ENCODE results near the gene C2orf68. TPM values are rescaled to one million over a fixed set of nuclear protein-coding genes. Genes with fewer than 3 reads are reported as not detected.

The C2orf68 gene
- total and polyA plus RNA-seq, 2 of the 13 experiments (the other 11 are each of a cell fraction or from before 2014, with no cell fraction given), result 47.1 to 77.4 TPM

- TF ChIP-seq CERS6 (CRISPR knock-in tag; IDR thresholded peaks at IDR 0.05), result no peak
- TF ChIP-seq NFAT5 (CRISPR knock-in tag; IDR thresholded peaks at IDR 0.05), result no peak
- TF ChIP-seq CENPX (CRISPR knock-in tag; IDR thresholded peaks at IDR 0.05), result no peak
- TF ChIP-seq MTA1 (CRISPR knock-in tag; IDR thresholded peaks at IDR 0.05; ENCODE audit: borderline replicate concordance), result no peak
- TF ChIP-seq ELF1 (CRISPR knock-in tag; IDR thresholded peaks at IDR 0.05), result 0 out of 2 replicates have a peak, but pooled peaks have one; percentile 51
- TF ChIP-seq RFXAP (CRISPR knock-in tag; IDR thresholded peaks at IDR 0.05; ENCODE audit: borderline replicate concordance), result no peak
- no peak for TF ChIP-seq MZF1 (CRISPR knock-in tag; IDR thresholded peaks at IDR 0.05; ENCODE audit: borderline replicate concordance)
- no peak for TF ChIP-seq HDAC6 (IDR thresholded peaks at IDR 0.05; ENCODE audit: low read depth, low read length)
- no peak for TF ChIP-seq NFIB (CRISPR knock-in tag; IDR thresholded peaks at IDR 0.05; ENCODE audit: borderline replicate concordance)
- TF ChIP-seq ZNF431 (CRISPR knock-in tag; IDR thresholded peaks at IDR 0.05; ENCODE audit: borderline replicate concordance, low read depth), result 0 out of 2 replicates have a peak, but pooled peaks have one; percentile 66
- TF ChIP-seq SNAPC5 (CRISPR knock-in tag; IDR thresholded peaks at IDR 0.05; ENCODE audit: borderline replicate concordance), result no peak
- no peak for TF ChIP-seq THYN1 (CRISPR knock-in tag; IDR thresholded peaks at IDR 0.05; ENCODE audit: borderline replicate concordance, low read depth)
- no peak for TF ChIP-seq HMGA1 (CRISPR knock-in tag; conservative IDR thresholded peaks at IDR 0.05)
- 0 out of 2 replicates have a peak, but pooled peaks have one; percentile 11 for TF ChIP-seq ZHX2 (IDR thresholded peaks at IDR 0.05; ENCODE audit: low read depth)
- TF ChIP-seq ZHX2 (CRISPR knock-in tag; IDR thresholded peaks at IDR 0.05; ENCODE audit: borderline replicate concordance), result no peak
- peak; percentile 85 for TF ChIP-seq ERF (CRISPR knock-in tag; IDR thresholded peaks at IDR 0.05)
Observed at GRCh38 chr2:85589982-85590791, 21.7 kb downstream of the C2orf68 start (continued).
